HG03135 (cell line): ENCODE results near the gene MED26.
A peak's percentile ranks its signal among the peaks of the same experiment; 100 is the strongest.

ENCODE experiments used
- ATAC-seq: cut with Tn5 transposase; IDR thresholded peaks from one replicate; pipeline ENCODE4 v1.9.1; 2021; ENCODE audit warnings: mild to moderate bottlenecking, moderate library complexity; ENCODE audit not compliant: unreplicated experiment

Gene MED26

DNA sequence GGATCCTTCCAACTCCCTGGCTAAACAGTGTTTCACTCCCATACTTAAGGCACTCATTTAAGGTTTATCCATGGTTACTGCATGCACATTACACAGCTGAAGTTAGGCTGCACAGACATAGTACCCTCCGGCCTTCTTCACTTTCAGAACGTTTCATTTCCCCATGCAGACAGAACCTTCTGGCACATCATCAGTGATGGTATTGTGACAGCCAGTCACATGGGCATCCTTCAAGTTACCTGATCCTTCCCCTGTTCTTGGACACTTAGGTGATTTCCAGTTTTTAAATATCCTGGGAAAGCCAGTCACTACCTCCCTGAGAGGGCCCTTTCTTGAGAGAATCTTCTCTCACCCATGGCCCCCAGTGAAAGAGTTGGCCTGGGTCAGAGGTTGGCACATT lies 22.8 kb upstream of the MED26 start:
- no peak for ATAC-seq

DNA sequence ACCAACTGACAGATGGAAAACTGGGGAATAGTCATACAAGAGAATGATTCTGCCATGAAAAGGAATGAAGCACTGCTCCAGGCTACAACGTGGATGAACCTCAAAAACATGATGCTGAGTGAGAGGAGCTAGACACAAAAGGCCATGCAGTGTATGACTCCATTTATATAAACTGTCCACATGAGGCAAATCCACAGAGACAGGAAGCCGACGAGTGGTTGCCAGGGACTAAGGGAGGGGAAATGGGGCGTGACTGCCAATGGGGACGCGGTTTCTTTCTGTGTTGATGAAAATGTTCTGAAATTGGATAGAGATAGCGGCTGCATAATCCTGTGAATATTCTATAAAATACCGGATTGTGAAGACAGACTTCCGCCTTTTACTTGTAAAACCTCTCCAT lies 21.7 kb upstream of the MED26 start:
- ATAC-seq: no peak

DNA sequence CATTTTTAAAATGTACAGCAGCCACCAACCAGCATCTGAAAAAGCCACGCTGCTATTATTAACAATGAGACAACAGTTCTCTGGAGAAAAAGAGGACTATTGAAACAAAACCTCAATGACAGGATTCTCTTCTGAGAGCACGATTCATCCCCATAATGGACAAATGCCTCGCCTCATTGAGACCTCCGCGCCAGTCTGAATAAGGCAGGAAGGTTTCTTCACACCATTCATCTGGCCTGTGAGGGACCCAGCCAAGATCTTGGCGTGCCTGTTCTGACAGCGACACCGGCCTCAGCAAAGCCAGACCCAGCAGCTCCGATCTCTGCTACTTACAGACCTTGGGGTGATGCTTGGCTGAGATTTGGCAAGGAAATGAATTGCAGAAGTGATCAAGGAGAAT lies 17.1 kb upstream of the MED26 start:
- no peak for ATAC-seq

DNA sequence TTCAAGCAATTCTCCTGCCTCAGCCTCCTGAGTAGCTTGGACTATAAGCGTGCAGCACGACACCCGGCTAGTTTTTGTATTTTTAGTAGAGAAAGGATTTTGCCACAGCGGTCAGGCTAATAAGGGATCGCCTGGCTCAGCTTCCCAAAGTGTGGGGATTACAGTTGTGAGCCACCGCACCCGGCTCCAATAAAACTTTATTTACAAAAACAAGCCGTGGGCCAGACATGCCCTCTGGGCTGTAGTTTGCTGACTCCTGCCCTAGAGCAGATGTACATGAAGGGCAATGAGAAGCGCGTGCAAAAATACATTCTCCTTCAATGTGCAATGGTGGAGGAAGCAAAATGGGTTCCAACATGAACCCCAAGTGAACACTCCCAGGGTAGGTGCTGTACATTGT lies 13.7 kb upstream of the MED26 start:
- no peak for ATAC-seq

DNA sequence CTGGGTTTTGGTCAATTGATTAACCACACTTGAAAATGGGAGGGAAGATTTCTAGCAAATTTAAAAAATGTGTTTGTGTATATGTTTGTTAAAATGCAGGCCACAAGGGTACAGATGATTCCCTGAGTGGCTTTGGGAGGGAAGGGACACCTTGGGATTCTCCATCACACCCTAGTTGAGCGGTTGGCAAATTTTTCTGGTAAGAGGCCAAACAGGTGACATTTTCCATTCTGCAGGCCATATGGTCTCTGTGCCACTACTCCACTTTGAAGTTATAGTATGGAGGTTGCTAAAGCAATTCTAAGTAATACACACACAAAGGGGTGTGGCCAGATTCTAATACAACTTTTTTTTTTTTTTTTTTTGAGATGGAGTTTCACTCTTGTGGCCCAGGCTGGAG lies 12.9 kb upstream of the MED26 start:
- ATAC-seq: no peak

DNA sequence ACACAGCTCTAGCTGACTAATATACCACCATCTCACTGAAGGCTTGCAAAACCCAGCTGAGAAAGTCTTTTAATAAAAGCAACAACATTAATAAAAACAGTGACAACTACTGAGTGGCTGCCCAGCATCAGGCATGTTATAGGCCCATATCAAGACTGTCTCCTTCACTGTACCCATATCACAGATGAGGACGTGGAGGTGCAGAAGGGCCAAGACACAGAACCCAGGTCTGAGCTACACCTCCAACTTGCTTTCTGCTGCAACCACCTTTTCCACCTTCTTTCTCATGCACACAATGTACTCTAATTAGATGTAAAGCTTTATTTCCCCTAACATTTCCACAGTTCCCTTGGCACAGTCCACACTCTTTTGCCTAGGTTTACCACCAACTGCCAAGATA lies 10.7 kb upstream of the MED26 start:
- ATAC-seq: no peak

DNA sequence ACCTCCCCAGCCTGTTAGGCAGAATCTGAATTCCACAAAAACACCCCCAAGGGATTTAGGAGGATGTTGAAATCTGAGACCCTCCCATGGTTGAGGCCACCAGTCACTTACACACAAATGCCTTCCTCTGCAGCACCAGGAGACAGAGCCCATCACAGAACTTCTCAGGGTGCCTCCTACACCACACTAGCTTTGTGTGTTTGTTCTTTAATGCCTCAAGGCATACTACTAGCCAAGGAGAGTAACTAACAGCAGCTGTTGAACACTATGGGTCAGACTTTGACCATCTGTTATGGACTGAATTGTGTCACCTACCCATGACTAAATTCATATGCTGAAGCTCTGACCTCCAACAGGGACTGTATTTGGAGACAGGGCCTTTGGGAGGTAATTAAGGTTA lies 9.5 kb upstream of the MED26 start:
- ATAC-seq: no peak

DNA sequence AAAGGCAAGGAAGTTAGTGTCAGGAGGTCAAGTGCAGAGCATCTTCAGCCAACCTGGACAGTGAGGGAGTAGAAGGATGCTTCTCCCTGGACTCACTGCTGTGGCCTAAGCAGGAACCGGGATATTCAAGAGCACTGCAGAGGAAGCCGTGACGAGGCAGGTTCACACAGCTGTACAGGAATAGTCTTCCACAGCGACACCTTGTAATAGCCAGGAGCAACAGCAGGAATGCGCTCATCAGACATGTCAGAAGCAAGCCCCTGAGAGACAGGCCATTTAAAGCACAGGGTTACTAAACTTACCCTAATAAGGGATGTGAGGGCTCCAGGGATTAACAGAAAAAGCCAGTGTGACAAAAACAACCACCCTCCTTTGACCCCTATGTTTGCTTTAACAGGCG lies 3.5 kb upstream of the MED26 start:
- ATAC-seq: no peak

DNA sequence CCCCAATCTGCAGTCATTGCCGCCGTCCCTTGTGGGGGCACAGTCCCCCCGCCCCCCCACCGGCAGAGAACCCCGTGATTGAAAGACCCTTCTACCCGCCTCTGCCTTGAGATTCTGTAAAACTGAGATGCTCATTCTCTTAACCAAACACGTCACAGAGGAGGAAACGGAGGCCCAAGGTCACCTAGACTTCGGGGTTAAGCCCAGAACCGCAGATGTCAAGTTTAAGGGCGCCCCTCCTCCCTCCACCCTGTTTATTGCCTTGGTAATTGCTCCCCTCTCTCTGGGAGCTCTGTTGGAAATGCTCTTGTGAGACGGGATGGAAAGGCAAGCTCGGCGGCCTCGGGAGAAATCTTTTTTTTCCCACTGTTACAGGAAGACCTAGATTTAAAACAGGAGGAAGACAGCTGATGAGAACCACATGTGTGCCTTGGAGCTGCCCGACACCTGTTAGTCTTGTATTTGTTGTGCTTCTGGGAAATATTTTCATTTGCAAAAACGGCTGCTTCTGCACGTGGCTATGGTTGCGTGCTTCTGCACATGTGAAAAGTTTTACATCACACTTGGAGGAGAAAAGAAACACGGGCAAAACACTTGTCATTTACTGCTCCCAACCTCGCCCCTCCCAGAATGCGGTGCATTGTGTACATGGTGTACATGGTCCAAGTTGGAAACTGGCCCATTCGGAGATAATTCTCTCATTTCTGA lies 1.1 kb upstream of the MED26 start:
- ATAC-seq: peak; percentile 10

DNA sequence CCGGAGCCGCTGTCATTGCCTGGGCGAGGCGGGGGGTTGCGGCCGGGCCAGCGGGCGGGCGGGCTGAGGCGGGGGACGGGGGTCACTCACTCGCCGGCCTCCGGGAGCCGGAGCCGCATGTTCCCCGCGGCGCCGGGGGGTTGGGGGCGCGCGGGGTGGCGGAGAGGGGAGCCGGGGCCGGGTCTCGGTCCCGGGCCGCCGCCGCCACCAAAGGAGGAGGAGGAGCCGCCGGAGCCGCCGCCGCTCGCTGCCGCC lies 149 bp downstream of the MED26 start:
- no peak for ATAC-seq

DNA sequence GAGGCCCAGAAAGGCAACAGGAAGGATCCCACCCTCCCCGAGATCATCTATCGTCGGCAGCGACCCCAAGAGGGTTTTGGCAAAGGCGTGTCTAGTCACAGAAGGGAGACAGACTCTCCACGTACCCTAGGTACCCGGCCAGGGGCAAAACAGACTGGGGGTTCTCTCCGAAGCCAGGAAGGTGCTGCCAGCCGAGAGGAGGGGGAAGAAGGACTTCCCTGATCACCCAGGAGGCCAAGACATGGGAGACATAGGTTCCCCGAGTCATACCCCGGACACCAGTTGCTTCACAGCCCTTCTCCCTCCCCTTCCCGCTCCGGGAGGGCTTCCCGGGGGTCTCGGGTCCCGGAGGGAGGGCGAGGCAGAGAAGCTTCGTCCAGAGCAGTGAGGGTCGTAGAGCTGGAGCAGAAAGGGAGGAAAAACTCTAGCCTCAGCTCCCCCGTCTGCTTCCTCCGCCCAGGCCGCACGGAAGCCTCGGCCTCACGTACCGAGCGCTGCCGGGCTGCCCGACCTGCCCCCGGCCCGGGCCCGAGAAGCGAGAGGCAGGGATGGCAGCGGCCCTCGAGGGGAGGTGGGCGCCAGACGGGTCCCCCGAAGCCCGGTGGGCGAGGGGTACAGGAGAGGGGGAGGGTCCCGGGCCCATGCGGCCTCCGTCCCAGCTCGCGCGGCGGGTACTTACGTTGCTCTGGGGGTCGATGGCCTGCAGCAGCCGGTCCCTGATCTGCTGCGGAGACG lies 644 bp downstream of the MED26 start:
- no peak for ATAC-seq

DNA sequence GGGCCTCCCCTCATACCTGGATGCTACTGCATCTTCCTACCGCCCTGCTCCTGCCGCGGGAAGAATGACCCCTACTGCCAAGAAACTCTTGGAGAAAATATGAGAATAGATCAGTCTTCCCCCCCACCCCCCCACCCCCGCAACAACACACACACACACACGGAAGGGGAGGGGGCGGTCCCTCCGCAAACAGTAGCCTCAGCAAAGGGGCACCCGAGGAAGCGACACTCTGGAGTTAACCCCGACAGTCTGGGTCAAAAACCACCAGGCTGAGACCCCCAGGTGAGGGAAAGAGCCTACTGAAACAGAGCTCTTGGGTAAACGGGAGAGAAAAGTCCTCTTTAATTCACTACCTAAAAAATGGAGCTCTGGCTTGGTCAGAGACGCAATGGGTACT lies 1.2 kb downstream of the MED26 start:
- ATAC-seq: no peak

DNA sequence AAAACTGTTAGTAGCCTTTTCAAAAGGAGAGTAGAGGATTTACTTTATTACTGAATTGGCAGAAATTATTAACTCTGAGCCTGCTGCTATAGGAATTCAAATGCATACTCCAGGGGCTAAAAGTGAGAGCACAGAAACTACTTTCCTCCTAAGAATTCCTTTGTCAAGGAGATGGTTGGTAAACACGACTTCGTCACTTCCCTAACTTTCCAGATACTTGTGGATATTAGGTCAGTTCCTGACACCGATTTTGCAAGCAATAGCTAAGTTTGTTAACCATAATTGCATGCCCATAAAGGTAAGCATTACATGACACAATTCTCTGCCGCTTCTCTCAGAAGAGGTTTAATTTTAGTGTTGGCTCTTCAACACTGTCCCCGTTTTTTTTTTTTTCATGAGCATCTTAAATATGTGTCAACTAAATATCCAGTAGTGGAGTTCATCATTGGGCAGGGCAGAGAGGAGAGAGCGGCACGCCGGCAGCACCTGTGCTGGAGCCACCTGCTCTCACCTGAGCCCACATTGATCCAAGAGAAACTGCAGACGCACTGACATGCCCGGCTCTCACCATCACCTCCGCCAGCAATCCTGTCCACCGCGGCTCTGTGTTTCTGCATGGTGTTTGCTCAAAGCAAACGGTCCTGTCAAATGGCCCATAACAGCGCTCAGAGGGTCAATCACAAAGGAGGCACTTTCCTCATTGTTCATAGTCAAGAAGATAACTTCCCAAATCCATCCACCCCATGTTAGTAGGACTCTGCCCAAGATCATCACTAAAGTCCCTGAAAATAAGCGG lies 2.6 kb downstream of the MED26 start:
- ATAC-seq: no peak

DNA sequence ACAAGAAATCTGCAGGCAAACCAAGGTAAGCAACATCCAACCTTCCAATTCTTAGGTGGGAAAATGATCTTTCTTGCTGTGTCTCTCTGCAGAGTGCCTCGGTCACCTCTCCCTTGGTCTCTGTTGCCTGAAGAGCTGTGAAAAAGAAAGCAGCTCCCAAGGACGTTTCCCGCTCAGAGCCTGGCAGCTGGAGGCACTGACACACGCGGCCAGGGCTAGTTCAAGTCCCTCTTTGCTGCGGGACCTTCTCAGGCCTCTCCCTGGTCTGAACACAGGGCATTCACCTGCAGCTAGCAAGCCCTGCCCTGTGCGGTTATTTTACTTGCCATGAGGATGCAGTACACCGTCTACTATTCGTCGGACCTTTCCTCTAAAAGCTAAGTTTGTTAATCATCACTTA lies 3.8 kb downstream of the MED26 start:
- no peak for ATAC-seq

DNA sequence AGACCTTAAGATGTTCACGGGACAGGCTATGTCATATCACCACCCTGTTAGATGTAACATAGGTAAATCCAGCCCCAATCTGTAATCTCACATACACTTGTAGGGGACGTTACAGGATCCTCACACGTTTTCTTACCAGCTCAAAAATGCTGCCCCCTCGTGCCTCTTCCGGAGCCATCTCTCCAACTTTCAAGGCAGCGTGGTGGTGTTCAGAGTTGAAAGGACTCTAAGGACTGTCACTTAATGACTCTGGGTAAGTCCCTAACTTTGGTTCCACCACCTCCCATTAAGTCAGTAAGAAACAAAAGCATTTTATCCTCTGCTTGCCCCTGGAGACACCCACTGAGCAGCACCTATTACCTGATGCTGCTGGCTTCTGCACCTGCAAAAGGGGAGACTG lies 4.4 kb downstream of the MED26 start:
- no peak for ATAC-seq

DNA sequence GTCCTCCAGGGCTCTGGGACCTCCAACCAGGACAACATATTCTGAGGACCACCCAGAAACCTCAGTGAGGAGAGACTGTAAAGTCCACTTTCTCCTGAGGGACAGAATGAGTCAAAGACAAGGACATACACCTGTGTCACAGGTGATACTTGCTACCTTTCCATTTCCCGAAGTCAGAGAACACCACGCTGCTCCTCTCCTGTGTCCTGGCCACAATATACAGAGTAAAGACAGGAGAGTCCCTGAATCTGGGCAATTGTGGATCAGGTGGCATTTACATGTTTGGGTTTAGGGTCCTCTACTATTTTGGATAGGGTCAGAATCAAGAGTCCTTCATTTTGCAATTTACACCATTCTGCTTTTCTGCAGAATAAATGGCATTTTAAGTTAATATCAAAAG lies 4.9 kb downstream of the MED26 start:
- ATAC-seq: no peak

DNA sequence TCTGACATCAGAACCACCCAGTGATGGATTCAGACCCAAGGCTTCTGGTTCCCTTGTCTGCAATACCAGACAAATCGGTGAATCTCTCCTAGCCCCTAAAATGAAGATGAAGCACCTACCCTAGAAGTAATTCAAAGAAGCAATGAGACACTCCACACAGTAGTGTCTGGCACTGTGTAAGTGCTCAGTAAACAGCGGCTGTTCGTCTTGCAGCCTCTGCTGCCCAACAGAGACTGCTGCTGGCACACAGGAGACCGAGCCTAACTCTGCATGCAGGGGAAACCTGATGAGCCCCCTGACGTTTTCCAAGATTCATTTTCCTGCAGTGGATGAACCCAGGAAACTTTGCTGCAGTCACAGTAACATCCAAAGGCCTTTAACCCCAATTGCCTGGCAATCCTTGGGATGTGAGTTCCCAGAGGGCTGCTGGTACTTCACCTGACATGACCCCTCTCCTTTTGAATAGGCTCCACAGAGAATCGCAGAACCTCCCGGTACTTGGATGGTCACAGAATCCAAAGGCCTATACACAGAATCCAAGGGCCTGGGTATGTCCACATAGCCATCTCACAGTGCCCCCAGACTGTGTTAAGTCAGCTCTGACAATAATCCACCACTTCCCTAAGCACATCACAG lies 6.7 kb downstream of the MED26 start:
- no peak for ATAC-seq

DNA sequence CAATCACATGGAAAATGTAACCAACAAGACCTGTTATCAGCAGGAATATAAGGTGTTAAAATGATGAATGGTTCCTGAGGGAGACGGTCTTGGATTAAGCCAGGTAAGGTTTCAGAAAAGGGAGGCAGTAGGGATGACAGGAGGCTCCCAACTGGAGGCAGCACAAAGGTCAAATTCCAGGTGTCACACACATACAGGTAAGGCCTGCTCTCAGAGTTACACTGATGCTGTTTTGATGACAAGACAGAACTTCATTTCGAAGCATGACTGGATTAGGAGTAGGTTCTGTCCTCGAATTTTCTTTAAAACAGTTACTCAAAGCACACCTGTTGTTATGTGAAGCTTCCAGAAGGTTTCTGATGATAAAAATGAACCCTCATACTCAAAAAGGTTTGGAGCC lies 7.4 kb downstream of the MED26 start:
- no peak for ATAC-seq

DNA sequence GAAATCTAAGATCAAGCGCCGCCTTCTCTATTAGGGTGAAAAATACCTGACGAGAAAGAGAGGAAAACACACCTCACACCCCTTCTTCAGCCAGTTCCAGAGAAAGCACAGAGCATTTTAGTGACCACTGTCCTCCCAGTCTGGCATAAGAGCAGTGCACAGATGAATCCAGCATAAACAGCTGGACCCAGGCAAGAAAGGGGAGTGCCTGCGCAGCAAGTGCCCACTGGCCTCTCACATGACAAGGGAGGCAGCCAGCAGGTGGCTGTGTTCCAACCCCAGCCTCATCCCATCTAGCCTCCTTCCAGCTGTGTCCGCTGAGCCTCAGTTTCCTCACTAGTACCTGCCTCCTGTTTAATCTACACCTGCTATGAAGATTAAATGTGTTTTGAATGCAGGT lies 8.0 kb downstream of the MED26 start:
- ATAC-seq: no peak

DNA sequence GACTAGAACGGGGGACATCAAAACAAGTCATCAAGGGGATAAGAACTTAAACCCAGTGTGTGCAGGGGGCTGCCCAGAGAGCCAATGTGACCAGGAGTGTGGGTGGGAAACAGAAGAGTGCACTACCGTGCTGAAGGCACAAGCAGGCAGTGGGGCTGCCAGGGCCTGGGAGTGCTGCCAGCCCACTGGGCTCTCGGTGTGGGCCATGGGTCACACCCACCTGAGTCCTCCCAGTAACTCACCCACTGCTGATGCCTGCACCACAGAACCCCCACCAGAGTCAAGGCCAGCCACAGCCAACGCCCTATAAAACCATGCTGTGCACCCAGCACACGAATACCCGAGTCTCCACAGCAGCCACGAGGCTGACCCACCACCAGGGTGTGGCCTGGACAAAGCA lies 8.5 kb downstream of the MED26 start:
- no peak for ATAC-seq

DNA sequence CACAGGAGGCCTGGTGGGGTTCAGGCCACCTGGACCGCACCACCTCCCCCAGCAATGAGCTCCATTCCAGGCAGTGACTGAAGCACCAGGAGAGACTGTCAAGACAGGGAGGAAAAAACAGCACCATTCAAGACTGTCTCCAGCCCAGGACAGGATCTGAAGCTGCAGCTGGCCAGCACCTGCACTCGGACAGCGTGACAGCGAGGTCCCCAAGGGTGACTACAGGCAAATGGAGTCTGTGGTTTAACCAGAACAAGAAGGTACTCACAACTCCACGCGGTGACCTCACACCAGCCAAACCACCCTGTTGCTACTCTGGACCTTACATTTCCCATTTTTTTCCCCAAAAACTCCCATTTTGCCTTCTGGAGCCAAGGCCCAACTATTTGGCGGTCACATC lies 9.8 kb downstream of the MED26 start:
- ATAC-seq: no peak

DNA sequence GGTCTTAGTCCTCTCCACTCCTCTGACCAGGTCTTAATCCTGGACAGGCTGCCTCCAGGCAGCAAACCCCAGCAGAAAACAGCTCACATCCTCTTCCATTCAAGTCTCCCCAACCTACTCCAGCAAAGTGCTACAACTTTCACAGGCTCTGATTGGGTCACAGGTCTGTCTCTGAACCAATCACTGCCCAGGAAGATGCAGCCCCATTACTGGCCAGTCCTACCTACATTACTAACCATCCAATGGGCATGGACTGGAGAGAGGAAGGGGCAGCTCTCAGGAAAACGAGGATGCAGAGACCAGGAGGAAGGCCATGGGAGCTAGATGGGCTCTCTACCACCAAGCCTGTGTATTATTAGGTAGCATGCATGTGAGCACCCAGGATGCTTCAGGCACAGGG lies 12.2 kb downstream of the MED26 start:
- no peak for ATAC-seq
